Measurements from ENCODE around the gene ARMC12.

The ARMC12 gene

DNA sequence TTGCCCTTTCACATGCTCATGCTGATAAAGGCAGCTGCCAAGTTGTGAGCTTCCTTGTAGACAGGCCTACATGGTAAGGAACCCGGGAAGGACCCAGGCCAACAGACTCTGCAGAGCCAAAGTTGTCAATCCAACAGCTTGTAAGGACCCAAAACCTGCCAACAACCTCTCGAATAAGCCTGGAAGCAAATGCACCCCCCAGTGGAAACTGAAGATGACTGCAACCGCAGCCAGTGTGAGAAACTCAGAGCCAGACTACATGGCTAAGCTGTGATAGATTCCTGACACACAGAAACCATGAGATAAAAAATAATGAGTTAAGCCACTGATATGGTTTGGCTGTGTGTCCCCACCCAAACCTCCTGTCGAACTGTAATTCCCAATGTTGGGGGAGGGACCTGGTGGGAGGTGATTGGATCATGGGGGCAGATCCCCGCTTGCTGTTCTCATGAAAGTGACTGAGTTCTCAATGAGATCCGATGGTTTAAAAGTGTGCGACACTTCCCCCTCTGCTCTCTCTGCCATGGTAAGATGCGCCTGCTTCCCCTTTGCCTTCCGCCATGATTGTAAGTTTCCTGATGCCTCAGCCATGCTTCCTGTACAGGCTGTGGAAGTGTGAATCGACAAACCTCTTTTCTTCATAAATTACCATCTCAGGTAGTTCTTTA lies 20.8 kb downstream of the ARMC12 start:
- ATAC-seq (ENCODE audit: low read depth), result 0 out of 3 replicates have a peak, but pooled peaks have one; percentile 31
- H3K36me3 ChIP-seq (ENCODE audit: low read depth), result no peaks in the 10 kb centered on the region
- H3K27me3 ChIP-seq (ENCODE audit: insufficient read depth, poor library complexity, severe bottlenecking), result no peaks in the 10 kb centered on the region
- H3K4me3 ChIP-seq (ENCODE audit: severe bottlenecking), result no peak overlapping the region
- no peaks in the 10 kb centered on the region for H3K9me3 ChIP-seq (ENCODE audit: severe bottlenecking)
- no peaks in the 10 kb centered on the region for H3K4me1 ChIP-seq (ENCODE audit: insufficient read depth, poor library complexity, severe bottlenecking)
- no peak for DNase-seq (ENCODE audit: low spot score)
- no peak overlapping the region for H3K27ac ChIP-seq (ENCODE audit: poor library complexity, severe bottlenecking)
- TF ChIP-seq, protein P1, sequence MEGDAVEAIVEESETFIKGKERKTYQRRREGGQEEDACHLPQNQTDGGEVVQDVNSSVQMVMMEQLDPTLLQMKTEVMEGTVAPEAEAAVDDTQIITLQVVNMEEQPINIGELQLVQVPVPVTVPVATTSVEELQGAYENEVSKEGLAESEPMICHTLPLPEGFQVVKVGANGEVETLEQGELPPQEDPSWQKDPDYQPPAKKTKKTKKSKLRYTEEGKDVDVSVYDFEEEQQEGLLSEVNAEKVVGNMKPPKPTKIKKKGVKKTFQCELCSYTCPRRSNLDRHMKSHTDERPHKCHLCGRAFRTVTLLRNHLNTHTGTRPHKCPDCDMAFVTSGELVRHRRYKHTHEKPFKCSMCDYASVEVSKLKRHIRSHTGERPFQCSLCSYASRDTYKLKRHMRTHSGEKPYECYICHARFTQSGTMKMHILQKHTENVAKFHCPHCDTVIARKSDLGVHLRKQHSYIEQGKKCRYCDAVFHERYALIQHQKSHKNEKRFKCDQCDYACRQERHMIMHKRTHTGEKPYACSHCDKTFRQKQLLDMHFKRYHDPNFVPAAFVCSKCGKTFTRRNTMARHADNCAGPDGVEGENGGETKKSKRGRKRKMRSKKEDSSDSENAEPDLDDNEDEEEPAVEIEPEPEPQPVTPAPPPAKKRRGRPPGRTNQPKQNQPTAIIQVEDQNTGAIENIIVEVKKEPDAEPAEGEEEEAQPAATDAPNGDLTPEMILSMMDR (IDR thresholded peaks at IDR 0.05; ENCODE audit: poor library complexity, severe bottlenecking), result peak; percentile 41

DNA sequence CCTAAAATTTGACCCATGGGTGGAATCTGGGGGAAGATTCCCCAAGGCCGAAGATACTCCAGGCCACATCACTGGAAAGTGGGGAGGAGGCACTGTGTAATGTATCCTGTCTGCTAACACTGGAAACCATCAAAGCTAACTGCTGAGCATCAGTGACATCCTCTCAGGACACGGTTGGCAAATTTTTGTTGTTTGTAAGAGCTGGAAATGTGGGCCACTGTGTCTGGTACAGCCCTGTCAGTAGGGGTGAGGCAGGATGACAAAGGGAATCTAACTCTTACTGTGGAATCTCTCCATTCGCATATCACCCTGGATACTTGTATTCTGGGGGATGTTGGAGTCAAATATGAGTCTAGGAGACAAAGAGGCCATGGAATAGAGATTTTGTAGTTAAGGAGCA lies 22.6 kb downstream of the ARMC12 start:
- Histone ChIP-seq H3K36me3 (ENCODE audit: low read depth) (no peaks in the 10 kb centered on the region), H3K27me3 (ENCODE audit: insufficient read depth, poor library complexity, severe bottlenecking) (no peaks in the 10 kb centered on the region), H3K9me3 (ENCODE audit: severe bottlenecking) (no peaks in the 10 kb centered on the region), H3K4me3 (ENCODE audit: severe bottlenecking) (no peak overlapping the region), H3K27ac (ENCODE audit: poor library complexity, severe bottlenecking) (no peak overlapping the region), H3K4me1 (ENCODE audit: insufficient read depth, poor library complexity, severe bottlenecking) (no peaks in the 10 kb centered on the region)
- TF ChIP-seq, protein P1 (IDR thresholded peaks at IDR 0.05; ENCODE audit: poor library complexity, severe bottlenecking), result no peak
- no peak for DNase-seq (ENCODE audit: low spot score)
- no peak for ATAC-seq (ENCODE audit: low read depth)

DNA sequence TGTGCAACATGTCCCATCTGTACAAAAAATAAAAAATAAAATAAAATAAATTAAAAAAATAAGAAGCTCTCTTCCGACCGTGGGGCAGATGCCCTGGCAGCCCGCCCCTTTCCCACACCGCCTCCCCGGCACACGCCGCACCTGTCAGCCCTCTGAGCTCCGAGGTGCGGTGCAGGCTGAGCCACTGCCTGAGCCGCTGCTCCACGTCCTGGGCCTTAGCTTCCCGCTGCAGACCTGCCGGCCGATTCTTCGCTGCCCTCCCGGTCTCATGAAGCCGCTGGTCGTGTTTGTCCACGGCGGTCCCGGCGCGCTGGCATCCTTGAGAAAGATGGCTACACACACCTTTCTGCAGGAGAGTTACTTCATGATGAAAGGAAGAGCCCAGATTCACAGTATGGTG lies 28.9 kb downstream of the ARMC12 start:
- Histone ChIP-seq H3K4me3 (ENCODE audit: severe bottlenecking) (no peak overlapping the region), H3K4me1 (ENCODE audit: insufficient read depth, poor library complexity, severe bottlenecking) (no peaks in the 10 kb centered on the region), H3K27ac (ENCODE audit: poor library complexity, severe bottlenecking) (no peak overlapping the region), H3K9me3 (ENCODE audit: severe bottlenecking) (no peaks in the 10 kb centered on the region), H3K27me3 (ENCODE audit: insufficient read depth, poor library complexity, severe bottlenecking) (no peaks in the 10 kb centered on the region), H3K36me3 (ENCODE audit: low read depth) (no peaks in the 10 kb centered on the region)
- no peak for ATAC-seq (ENCODE audit: low read depth)
- no peak for DNase-seq (ENCODE audit: low spot score)
- TF ChIP-seq, protein P1 (IDR thresholded peaks at IDR 0.05; ENCODE audit: poor library complexity, severe bottlenecking), result no peak

DNA sequence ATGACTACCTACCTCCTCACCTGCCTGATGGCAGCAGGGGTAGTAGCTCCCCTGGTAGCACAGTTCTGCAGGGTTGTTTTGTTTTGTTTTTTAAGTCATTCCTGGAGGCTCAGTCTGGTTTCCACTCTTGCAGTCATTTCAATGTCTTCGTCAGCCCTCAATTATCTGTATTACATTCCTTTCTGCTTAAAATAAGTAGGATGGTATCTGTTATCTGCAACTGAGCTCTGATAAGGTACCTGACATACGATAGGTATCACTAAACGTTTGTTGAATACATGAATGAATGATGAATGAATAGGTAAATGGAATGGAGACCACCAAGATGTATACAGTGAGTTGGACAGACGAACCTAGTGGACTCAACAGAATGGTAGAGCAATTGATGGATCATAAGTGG lies 32.4 kb downstream of the ARMC12 start:
- Histone ChIP-seq H3K36me3 (ENCODE audit: low read depth) (no peaks in the 10 kb centered on the region), H3K4me1 (ENCODE audit: insufficient read depth, poor library complexity, severe bottlenecking) (no peaks in the 10 kb centered on the region), H3K27ac (ENCODE audit: poor library complexity, severe bottlenecking) (no peak overlapping the region), H3K4me3 (ENCODE audit: severe bottlenecking) (no peak overlapping the region), H3K9me3 (ENCODE audit: severe bottlenecking) (no peaks in the 10 kb centered on the region), H3K27me3 (ENCODE audit: insufficient read depth, poor library complexity, severe bottlenecking) (no peaks in the 10 kb centered on the region)
- TF ChIP-seq, protein P1 (IDR thresholded peaks at IDR 0.05; ENCODE audit: poor library complexity, severe bottlenecking), result no peak
- DNase-seq (ENCODE audit: low spot score) (no peak), ATAC-seq (ENCODE audit: low read depth) (no peak)

DNA sequence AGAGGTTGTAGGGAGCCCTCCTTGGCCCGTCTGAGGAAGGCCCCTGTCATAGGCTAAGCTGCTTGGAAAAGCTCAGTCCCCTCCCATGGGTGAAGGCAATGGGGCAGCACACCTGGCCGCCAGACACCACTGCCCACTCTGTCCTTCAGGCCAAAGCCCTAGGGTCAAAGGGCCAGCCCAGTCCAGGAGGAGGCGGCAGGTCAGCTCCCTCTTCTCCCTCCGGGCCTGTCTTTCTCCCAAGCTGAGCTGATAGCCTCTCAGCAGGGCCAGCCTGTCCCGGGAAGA lies 34.5 kb downstream of the ARMC12 start:
- no peak overlapping the region for H3K27ac ChIP-seq (ENCODE audit: poor library complexity, severe bottlenecking)
- H3K27me3 ChIP-seq (ENCODE audit: insufficient read depth, poor library complexity, severe bottlenecking), result no peaks in the 10 kb centered on the region
- H3K36me3 ChIP-seq (ENCODE audit: low read depth), result no peaks in the 10 kb centered on the region
- H3K4me3 ChIP-seq (ENCODE audit: severe bottlenecking), result no peak overlapping the region
- no peaks in the 10 kb centered on the region for H3K4me1 ChIP-seq (ENCODE audit: insufficient read depth, poor library complexity, severe bottlenecking)
- no peak for DNase-seq (ENCODE audit: low spot score)
- no peak; the same call in 2 of the 3 replicates for ATAC-seq (ENCODE audit: low read depth)
- TF ChIP-seq, protein P1 (IDR thresholded peaks at IDR 0.05; ENCODE audit: poor library complexity, severe bottlenecking), result no peak
- H3K9me3 ChIP-seq (ENCODE audit: severe bottlenecking), result no peaks in the 10 kb centered on the region

Measured in RWPE2 (cell line).